NCI-H82 treated with DMSO at 0.1 percent for 48 hours (cell line): Measurements from ENCODE around the gene ANAPC13.
A peak's percentile ranks its signal among the peaks of the same experiment; 100 is the strongest.

Experiments
- DNase-seq: peaks from one replicate; lab custom pipeline; 2025; ENCODE audit not compliant: unreplicated experiment; lab: John Stamatoyannopoulos, UW

The ANAPC13 gene

DNA sequence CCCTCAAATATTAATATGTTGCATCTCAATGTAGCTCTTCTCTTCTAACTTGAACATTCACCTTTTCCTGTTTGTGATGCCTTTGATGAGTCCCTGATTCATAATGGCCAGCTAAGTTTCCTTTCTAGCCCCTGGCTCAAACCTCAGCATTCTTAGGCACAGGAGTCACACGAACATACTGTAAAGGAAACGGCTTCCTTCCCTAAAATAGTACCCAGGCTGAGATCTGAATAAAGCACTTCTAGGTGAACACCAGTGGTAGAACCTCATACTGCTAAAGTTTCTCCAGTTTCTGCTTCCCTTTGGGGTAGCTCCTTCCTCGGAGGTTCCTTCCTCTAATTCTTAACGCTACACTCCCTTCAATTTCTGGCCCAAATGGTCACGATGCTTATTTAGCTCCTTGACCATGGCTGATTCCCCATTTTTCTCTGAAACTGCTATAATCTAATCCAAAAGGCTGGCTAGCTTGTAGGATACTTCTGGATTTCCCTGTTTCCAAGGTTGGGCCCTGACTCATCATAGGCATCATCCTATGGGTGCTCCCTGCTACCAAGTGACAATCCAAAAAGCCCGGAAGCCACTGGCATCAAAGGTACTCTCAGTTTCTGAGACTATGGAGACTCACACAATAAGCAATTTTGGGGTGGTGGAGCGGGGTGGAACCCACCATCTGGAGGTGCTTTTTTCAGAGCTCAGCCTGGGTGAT lies 2.4 kb downstream of the ANAPC13 start:
- no peak for DNase-seq

DNA sequence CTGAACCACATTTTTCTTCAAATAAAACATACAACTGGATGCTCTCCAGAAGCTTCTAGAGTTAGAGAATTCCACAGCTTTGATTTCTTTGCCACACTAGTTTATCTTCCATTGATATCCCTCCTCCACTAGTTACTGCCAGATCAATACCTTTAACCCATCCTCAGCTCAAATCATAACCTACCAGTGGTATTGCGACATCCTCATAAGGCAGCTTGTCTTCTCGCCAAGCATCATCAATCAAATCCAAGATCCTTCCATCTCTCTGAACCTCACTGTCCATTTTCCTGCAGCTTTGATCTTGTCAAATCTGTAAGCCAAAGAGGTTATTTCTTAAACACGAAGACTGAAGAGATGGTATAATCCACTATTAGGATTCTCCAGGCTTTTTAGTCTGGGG lies 3.2 kb downstream of the ANAPC13 start:
- no peak for DNase-seq

GRCh38 chr3:134481166-134481565 lies 4.6 kb downstream of the ANAPC13 start:
- no peak for DNase-seq

DNA sequence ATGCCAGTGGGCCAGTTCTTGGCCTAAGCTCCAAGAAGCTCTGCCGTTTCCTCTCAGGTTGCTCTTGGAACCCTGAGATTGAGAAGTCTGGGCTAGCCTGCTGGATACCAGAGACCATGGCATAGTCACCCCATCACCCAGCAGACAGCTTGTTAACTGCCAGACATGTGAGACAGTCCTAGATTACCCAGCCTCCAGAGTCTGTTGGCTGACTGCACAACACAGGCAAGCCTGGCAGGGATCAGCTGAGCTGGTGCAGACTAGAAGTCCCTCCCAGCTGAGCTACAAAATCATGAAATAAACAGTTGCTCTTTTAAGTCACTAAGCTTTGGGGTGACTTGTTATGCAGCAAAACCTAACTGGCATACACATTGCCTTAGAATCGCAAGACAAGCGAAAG lies 5.2 kb downstream of the ANAPC13 start:
- no peak for DNase-seq

GRCh38 chr3:134477938-134478337 lies 7.8 kb downstream of the ANAPC13 start:
- DNase-seq: no peak

DNA sequence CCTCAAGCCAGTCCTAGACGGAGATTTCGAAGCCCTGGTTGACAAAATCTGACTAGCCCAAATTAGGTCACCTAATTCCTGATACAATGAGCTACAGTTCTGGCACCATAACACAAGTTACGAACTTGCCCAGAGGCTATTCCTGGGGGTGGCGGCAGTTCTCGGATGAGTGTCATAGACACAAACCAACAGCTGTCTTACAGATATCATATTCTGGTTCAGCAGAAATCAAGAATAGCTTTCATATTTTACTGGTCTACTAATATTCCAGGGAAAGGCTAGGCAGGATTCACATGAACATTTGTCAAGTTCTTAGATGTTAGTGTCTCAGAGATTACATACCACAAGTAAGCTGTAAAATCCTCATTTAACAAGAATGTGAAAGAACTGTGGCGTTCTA lies 8.8 kb downstream of the ANAPC13 start:
- no peak for DNase-seq

DNA sequence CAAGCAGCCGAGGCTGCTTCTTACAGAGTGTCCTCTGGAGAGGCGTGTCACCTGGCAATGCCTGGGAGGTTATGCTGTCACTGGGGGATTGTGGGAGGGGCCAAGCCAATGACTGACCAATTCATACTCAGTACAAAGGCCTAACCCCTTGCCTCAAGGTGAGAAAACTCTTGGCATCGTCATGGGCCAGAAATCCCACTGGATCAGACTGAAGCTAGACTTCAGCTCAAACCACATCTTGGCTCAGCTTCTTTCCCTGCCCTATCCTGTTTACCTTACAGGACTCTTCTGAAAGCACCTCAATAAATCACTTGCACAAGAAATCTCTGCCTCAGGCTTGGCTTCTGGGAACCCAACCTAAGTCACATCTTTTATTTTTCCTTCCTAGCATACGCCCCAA lies 9.5 kb downstream of the ANAPC13 start:
- DNase-seq: no peak

- DNase-seq: no peak
Observed at GRCh38 chr3:134474956-134475355, 10.8 kb downstream of the ANAPC13 start.

DNA sequence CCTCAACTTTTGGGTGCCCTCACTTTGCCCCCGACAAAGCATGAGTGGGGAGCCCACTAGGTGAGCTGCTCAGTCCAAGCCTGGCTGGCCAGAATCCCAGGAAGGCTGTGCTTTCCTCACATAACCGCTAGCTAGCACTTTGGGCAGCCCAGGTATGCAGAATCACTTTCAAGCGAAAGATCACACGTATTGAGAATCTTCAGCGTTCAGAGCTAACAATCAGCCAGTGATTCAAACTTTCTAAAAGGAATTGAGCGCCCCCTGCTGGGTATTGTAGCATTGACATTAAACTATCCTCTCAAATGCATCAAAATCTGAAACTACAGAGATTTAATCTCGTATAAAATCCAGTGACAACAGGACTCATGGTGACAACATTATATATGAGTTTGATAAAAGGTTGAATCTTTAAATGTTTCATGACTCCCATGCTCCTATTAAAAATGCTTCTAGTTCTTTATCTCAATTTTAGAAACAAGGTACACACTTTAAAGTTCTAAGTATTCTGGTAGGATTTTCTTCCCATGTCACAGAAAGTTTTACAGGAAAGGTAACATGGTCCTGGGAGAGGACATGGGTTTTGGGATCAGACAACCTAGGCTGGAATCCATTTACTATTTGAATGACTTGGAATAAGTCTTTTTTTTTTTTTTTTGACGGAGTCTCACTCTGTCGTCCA lies 11.8 kb downstream of the ANAPC13 start:
- DNase-seq: peak; percentile 71

- no peak for DNase-seq
Observed at GRCh38 chr3:134472831-134473230, 13.0 kb downstream of the ANAPC13 start.

DNA sequence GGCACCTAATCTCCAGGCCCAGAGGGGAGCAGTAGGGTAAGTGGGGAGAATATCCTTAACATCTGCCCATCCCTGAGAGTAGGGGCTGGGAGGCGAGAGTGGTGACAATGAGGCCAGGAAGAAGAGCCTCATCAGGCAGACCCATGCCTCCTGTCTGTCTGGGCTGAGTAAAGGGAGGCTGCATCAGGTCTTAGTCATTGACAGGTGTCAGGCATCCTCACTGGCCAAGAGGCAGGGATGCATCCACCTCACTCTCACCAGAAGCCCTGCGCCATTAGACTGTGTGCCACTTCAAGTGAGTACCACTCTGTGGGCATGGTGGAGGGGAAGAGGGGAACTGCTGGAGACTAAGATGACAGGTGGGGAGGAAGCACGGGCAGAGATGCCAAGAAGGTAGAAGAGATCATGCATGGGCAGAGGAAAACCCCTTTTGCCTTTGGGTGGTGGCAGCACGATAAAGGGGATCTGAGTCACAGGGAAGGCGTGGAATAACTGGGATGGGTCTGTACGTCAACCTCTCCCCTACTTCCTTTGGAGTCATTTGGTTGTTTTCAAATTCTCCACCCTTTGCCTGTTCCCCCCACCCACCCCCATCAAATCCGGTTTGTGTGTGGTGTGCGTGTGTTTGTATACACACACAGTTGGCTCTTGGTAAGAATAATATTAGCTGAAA lies 14.1 kb downstream of the ANAPC13 start:
- no peak for DNase-seq

DNA sequence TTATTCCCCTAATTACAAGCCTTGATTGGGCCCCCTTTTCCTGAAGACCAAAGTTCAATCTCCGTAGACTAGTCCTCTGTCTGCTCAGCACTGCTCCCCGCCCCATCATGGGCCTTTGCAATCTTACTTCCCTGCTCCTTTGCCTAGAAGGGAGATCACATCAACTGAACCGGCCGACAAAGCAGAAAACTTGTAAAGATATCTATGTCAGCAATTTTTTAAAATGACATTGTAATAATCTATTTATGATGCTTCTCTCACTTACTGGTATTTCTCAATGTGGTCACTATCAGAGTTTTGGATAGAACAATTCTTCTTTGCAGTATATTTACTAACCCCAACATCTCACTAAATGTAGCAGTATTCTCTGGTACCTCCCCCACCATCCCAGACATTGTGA lies 17.3 kb downstream of the ANAPC13 start:
- DNase-seq: no peak

GRCh38 chr3:134466331-134466730 lies 19.5 kb downstream of the ANAPC13 start:
- no peak for DNase-seq

DNA sequence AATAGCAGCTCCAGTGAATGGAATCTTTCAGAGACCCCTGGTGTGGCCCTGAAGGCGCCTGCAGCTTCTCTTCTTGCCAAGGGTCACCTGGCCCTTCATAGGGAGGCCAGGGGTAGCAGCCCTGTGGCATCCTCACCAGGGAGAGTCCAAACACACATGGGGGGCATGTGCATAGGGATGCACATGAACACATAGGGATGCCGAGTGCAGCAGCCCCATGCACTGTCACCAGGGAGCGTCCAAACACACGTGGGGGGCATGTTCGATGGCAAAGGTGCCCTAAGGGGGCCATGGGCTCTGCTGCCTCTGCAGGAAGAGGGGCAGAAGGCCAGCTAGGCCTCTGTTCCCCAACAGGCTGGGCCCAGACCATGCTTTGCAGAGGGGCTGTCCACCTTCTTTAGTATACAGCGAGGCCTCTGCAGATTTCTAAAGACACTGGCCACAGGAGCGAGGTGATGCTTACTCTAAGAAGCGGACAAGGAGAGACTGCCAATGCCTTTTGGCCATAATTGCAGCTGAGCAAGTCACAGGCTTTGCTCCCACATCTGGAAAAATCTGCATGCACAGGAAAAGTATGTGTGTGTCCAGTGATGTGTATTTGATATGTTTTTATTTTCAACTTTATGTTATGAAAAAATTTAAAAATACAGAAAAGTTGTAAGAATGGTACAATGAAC lies 21.0 kb downstream of the ANAPC13 start:
- no peak for DNase-seq

GRCh38 chr3:134464064-134464688 lies 21.6 kb downstream of the ANAPC13 start:
- no peak for DNase-seq

DNA sequence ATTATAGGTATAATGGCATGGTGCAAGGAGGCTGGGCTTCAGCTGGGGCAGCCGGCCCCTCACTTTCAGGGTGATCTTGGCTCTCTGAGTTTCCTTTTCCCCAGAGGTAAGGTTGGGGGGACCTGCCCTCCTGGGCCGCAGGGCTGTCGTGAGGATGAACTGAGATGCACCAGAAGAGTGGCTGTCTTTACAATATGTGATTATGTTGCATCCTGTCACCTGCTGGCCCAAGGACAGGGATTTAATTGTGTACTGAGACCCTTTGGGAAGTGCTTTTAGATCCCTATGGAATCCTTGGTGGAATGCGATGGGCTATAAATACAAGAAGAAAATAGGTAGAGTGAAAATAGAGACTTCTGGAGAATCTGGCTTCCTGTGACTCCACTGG lies 22.1 kb downstream of the ANAPC13 start:
- no peak for DNase-seq

GRCh38 chr3:134462331-134462941 lies 23.3 kb downstream of the ANAPC13 start:
- no peak for DNase-seq

- no peak for DNase-seq
Observed at GRCh38 chr3:134460965-134461364, 24.8 kb downstream of the ANAPC13 start.

- DNase-seq: no peak
Observed at GRCh38 chr3:134459562-134459961, 26.2 kb downstream of the ANAPC13 start.

- DNase-seq: no peak
Observed at GRCh38 chr3:134458406-134458945, 27.3 kb downstream of the ANAPC13 start.
